HG03280 (cell line): ENCODE results near the gene PEX10.
A peak's percentile ranks its signal among the peaks of the same experiment; 100 is the strongest.
"Not testable (repeated sequence)": the region's sequence is repeated elsewhere in the genome, so short reads cannot be mapped to it uniquely, and the experiment has no call there.

Experiments
- ATAC-seq: cut with Tn5 transposase; IDR thresholded peaks from one replicate; pipeline ENCODE4 v1.9.1; 2021; ENCODE audit warnings: mild to moderate bottlenecking, moderate library complexity; ENCODE audit not compliant: unreplicated experiment

Gene PEX10

GRCh38 chr1:2412395-2412772 lies at the start of gene PEX10:
Gene PEX10, minus strand, starts transcription at chr1:2412564. Its CDS starts 62 bp downstream, at chr1:2412502.
- peak; percentile 88 for ATAC-seq

- ATAC-seq, result no peak
These were observed 48.8 kb upstream of the PEX10 start for GRCh38 chr1:2460996-2461751.

- ATAC-seq, result no peak
These were observed 47.8 kb upstream of the PEX10 start for GRCh38 chr1:2460203-2460602.

DNA sequence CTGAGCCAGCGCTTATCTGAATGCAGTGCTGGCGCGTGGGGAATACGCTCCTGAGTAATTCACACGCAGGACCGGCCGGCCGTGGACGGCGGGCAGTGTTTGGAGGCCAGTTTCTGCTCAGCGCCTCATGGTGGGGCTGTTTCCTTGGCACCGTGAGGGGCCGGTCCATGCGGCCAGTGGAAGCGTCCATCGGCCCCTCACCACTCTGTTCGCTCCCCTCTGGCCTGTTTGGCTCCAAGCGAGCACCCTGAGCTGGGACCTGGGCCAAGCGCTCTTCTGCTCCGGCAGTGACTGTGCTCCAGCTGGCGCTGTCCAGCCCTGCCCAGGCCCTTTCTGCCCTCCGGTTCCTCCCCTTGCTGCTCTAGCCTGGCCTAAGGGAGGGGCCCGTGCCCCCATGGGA lies 47.4 kb upstream of the PEX10 start:
- no peak for ATAC-seq

DNA sequence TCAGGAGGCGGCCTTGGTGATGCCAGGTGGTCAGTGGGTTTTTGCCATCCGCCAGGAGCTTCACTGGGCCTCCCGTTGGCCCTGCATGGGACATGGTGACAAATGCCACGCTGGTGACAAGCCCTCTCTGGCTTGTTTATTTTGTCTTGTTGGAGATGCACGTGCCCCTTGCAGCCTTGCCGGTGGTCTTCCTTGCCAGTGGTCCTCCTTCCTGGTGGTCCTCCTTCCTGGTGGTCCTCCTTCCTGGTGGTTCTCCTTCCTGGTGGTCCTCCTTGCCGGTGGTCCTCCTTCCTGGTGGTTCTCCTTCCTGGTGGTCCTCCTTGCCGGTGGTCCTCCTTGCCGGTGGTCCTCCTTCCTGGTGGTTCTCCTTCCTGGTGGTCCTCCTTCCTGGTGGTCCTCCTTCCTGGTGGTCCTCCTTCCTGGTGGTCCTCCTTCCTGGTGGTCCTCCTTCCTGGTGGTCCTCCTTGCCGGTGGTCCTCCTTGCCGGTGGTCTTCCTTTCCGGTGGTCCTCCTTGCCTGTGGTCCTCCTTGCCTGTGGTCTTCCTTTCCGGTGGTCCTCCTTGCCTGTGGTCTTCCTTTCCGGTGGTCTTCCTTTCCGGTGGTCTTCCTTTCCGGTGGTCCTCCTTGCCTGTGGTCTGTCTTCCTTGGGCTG lies 46.9 kb upstream of the PEX10 start:
- ATAC-seq, result not testable (repeated sequence)

GRCh38 chr1:2458687-2459086 lies 46.3 kb upstream of the PEX10 start:
- no peak for ATAC-seq

DNA sequence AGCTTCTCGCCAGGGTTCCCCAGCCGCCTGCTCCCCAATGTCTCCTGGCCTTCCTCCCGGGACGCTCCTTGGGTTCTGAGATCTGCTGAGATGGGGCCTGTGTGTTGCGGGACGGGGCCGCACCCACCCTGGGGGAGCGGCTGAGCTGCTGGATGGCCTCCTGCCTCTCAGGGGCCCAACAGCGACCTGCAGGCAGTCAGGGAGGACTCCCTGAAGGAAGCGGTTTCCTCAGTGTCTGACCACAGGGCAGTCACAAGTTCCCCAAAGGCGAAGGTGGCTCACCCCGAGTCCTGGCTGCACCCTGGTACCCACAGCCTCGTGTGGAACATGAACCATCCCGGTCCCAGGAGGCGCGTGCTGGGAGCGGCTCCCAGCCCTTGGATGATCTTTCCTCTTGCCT lies 45.1 kb upstream of the PEX10 start:
- ATAC-seq, result no peak

DNA sequence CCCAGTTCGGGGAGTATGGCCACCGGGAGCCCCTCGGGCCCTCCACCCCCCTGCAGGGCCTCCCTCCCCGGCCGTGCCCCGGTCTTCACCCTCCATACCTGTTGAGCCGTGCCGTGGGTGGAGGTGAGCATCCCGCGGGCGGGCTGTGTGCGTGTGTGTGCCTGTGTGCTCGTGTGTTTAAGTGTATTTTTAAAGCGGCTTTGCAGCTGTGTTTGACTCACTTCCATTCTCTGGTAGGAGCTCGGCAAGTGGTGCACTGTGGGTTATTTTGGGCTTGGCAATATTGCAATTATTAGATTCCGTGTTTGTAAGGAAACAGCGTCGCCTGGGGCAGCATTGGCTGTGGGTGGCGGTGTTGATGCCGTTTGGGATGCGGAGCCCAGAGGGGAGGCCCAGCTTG lies 43.4 kb upstream of the PEX10 start:
- no peak for ATAC-seq

DNA sequence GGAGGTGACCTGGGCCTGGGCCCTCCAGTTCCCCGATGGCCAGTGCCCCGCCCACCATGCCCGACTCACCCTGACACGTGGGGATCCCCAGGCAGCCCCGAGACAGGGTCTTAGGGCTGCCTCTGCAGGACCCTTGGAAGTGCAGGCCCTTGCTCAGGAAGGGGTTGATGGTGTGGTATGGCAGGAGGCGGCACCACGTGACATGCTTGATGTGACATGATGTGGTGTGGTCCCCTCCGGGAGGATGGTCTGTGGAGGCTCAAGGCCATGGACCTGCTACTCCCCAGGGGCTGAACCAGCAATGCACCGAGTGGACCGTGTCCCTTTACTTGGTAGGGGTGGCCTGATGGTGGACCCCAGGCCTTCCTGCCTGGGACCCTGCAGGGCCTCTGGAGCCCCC lies 41.9 kb upstream of the PEX10 start:
- no peak for ATAC-seq

DNA sequence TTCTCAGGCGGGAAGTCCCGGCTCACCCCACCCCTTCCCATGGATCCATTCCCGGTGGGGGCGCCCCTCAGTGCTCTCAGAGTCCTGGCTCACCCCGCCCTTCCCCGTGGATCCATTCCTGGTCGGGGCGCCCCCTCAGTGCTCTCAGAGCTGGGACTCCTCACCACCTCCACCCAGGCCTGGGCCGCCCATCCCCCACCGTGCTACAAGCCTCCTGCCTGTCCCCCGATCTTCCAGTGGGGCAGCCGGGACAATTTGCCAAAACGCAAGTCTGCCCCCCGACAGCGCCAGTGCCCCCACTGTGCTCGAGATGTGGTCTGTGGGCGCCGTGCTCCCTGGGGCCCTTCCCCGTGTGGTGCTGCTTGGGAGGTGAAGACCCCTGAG lies 40.6 kb upstream of the PEX10 start:
- no peak for ATAC-seq

DNA sequence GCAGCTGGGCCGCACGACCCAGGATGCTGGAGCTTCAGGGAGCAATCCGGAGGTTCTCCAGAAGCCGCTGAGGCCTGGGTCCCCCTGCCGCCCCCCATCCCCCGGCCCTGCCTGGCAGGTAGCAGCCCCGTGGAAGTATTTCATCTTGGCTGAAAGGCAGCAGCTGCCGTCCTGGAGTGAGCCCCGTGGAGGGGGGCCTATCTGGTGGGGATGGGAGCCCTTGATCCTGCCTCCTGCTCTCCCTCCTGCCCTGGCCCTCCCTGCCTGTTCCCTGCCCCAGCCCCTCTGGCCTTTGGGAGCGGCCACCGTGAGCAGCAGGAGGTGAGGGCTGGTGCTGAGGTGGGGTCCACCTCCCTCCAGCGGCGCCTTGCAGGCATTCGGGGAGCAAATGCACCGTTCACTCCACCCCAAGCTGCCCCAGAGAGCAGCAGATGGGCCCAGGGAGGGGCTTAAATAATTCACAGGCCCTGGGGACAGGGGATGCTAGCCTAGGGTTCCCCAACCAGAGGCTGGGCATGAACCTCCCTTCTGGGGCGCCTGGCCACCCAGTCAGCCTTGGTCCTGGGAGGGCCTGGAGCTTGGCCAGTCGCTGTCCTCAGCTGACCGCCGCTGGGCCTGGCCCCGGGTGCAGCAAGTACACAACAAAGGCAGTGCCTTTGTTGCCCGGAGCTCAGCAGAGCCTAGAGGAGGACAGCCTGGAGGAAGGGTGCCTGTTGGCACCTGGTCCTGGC lies 40.0 kb upstream of the PEX10 start:
- ATAC-seq, result no peak

- no peak for ATAC-seq
These were observed 39.4 kb upstream of the PEX10 start for GRCh38 chr1:2451741-2452140.

DNA sequence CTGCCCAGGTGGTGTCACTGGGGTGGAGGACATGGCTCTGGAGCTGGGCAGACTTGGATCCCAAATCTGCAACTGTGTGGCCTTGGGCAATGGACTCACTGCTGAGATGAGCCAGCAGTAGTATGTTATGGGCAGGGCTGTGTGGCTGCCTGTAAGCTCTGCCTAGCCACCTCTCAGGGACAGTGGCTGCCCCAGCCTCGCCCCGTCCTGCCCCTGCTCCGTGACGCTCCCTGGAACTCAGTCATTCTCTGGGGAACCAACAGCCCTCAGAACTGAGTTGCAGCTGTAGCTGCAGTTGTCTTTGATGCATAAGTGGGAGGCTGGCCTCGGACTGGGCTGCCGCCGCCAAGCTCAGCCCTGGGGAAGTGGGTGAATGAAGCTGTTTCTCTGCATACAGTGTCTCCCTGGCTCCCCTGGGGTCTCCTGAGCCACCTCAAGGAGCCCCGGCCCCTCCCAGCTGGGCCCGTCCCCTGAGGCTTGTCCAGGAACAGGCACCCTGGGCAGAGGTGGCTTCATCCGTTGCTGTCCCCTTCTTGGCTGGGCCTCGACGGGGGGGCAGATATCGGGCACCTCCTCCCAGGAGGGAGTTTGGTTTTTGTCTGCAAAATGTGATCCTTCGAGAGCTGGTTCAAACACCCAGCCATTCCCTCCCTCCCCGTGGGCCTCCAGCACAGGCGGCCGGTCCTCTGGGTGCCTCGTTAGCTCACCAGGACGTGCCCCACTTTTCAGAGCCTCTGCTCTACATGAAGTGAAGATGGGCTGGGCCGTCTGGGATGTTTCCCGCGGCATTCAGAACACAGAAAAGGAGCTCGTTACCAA lies 37.5 kb upstream of the PEX10 start:
- ATAC-seq, result no peak

- no peak for ATAC-seq
These were observed 35.7 kb upstream of the PEX10 start for GRCh38 chr1:2448098-2448445.

DNA sequence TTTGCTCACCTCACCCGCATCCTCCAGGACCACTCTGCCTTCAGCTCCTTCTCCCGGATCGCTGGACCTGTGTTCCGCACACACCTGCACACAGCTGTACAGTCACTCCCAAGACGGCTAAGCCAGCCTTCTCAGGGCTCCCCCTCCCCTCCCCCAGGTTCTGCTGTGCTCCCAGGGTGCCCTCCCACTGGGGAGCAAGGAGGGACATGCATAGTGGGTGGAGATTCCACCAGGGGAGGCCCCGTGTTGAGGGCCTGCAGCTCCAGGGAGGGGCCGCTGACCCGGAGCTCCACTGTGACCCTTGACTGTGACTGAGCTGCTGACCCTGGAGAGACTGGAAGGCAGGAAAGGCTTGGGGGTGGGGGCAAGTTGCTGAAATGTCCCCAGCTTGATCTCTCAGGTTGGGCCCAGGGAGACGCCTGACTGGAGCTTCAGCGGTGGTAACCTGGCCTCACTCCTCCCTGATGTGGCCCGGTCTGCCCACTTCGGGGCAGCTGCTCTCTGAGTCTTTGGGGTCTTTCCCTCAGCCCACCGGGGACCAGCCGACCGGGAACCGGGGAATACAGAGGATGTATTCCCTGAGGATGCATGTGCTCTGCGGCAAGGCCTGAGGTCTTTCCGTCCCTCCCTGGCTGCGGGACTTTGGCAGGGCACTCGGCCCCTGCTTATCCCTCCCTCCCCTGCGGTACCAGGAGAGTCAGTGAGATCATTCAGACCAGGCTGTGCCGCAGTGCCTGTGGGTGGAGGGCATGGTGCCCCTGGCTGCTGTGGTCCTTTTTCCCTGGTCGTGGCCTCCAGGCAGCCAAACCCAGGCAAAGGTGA lies 35.1 kb upstream of the PEX10 start:
- ATAC-seq, result no peak

DNA sequence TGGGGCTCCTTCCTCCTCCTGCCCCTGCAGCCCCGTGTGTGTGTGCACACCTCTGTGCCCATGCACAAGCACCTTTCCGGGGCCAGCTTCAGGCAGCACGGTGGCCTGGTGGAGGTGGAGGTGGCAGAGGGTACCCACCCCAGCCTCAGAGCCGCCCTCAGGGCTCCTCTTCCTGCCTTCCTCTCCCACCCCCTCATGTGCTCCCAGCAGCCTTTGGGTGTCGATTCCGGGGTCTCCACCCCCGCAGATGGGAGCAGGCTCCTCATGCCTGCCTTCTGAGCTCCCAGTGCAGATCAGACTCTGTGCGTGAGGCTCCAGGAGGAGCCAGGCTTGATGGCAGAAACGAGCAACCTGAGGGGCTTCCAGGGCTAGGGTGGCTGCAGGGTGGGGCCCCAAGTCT lies 34.5 kb upstream of the PEX10 start:
- no peak for ATAC-seq

DNA sequence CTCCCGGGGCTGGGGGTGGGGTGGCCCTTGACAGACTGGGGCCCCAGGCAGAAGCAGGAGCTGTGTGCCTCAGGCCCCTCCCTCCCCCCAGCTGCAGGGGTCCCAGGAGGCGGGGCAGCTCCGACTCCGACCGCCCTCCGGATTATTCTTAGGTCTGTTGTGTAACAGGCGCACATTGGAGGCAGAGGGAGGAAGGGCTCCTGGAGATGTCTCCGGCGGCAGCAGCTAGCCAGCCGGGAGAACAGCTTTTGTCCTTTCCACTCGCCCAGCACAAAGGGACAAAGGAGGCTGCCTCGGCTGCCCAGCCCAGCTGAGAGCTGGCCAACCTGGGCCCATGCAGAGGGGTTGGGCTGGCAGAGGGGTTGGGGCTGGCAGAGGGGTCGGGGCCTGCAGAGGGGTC lies 34.0 kb upstream of the PEX10 start:
- ATAC-seq, result no peak

DNA sequence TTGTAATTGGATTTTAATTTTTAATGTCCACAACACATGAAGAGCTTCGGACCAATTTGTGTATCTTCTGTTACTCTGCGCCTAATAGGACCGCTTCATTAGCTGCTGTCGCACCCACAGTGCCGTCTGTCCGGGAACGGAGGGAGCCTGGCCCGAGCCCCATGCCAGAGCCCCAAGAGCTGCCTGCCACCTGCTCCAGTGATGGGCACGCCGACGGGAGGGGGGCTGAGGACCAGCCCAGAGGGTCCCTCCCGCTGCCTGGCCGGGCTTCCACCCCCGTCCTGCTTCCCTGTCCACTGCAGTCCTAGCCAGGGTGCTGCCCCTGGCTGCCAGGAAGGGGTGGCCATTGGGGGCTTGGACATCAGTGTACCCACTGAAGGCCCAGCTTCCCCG lies 33.5 kb upstream of the PEX10 start:
- ATAC-seq, result no peak

DNA sequence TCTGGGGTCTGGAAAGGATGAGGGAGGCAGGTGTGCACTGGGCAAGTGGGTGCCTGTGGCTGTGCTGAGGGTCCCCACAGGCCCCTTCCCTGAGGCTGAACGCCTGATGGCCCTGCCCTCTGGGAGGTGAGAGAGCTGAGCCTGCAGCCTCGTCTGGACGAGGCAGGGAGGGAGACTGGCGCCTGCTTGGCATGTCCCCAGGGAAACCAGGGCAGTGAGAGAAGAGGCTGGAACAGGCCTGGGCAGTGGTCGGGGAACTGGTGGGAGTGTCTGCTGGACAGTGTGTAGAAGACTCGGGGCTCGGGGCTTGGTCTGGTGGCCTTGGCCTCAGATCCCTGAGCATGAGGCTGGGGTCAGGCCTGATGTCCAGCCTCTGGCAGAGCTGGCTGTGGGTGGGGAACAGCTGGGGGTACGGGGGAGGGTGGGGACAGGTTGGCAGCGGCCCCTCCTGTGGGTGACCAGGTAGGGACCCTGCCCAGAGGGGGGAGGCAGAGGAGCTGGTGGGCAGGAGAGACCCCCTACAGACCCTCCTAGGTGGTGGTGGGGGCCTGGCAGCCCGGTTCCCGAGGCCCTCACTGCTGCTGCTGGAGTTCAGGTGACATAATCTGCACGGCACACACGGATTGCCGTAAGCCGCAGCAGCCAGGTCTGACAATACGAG lies 32.9 kb upstream of the PEX10 start:
- ATAC-seq, result no peak

- no peak for ATAC-seq
These were observed 31.8 kb upstream of the PEX10 start for GRCh38 chr1:2444138-2444591.
